Measurements from ENCODE around the gene CLEC5A.
"Not testable (repeated sequence)": the region's sequence is repeated elsewhere in the genome, so short reads cannot be mapped to it uniquely, and the experiment has no call there.

DNA sequence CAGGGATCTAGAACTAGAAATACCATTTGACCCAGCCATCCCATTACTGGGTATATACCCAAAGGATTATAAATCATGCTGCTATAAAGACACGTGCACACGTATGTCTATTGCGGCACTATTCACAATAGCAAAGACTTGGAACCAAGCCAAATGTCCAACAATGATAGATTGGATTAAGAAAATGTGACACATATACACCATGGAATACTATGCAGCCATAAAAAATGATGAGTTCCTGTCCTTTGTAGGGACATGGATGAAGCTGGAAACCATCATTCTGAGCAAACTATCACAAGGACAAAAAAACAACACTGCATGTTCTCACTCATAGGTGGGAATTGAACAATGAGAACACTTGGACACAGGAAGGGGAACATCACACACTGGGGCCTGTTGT lies 47.4 kb downstream of the CLEC5A start:
- TF ChIP-seq, protein P1, sequence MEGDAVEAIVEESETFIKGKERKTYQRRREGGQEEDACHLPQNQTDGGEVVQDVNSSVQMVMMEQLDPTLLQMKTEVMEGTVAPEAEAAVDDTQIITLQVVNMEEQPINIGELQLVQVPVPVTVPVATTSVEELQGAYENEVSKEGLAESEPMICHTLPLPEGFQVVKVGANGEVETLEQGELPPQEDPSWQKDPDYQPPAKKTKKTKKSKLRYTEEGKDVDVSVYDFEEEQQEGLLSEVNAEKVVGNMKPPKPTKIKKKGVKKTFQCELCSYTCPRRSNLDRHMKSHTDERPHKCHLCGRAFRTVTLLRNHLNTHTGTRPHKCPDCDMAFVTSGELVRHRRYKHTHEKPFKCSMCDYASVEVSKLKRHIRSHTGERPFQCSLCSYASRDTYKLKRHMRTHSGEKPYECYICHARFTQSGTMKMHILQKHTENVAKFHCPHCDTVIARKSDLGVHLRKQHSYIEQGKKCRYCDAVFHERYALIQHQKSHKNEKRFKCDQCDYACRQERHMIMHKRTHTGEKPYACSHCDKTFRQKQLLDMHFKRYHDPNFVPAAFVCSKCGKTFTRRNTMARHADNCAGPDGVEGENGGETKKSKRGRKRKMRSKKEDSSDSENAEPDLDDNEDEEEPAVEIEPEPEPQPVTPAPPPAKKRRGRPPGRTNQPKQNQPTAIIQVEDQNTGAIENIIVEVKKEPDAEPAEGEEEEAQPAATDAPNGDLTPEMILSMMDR (IDR thresholded peaks at IDR 0.05) = not testable (repeated sequence)
- TF ChIP-seq POLR2A (IDR thresholded peaks at IDR 0.05) = not testable (repeated sequence)
